HEK293 (cell line): ENCODE data around the gene PCDHGC5.

Experiments used
- CTCF ChIA-PET: fragments of 350-600 bp; formaldehyde crosslinking; extraction: SDS; loops from one replicate; lab custom pipeline; 2021; ENCODE audit warnings: antibody characterized with exemption; lab: Yijun Ruan, JAX
- POLR2A ChIA-PET: fragments of 300-600 bp; formaldehyde crosslinking; extraction: SDS; loops from one replicate; lab custom pipeline; 2020; ENCODE audit warnings: antibody characterized with exemption, inconsistent platforms; lab: Yijun Ruan, JAX
- H3K27ac ChIP-seq: fragments of 200-500 bp; sonication (Bioruptor generic); 2 replicates; pipeline ENCODE4 v1.5.1; 2014; ENCODE audit warnings: low read depth, low read length, control low read depth, inconsistent platforms; ENCODE audit errors: extremely low read depth
- H3K36me3 ChIP-seq, 2 experiments: fragments of 200-500 bp in 1 of 2; sonication (Bioruptor generic) in 1 of 2; 1 replicate in 1 of 2; 2 replicates in 1 of 2; pipeline ENCODE4 v1.5.1; 2014 to 2017; ENCODE audit warnings: inconsistent platforms in 2 of 2, low read length in 2 of 2; ENCODE audit not compliant: control insufficient read depth in 2 of 2, insufficient read depth in 1 of 2
- H3K4me1 ChIP-seq: fragments of 200-500 bp; sonication (Bioruptor generic); 2 replicates; pipeline ENCODE4 v1.5.1; 2014; ENCODE audit warnings: mild to moderate bottlenecking, low read length, inconsistent platforms; ENCODE audit not compliant: control insufficient read depth, insufficient read depth
- H3K4me3 ChIP-seq: 2 replicates; pipeline ENCODE4 v1.5.1; 2011; ENCODE audit warnings: low read depth, mild to moderate bottlenecking, control low read depth, low read length, moderate library complexity
- H3K9me3 ChIP-seq: fragments of 200-500 bp; sonication (Bioruptor generic); 2 replicates; pipeline ENCODE4 v1.5.1; 2014; ENCODE audit warnings: low read depth, low read length, inconsistent platforms; ENCODE audit not compliant: control insufficient read depth, insufficient read depth
- BCL11B ChIP-seq: fragments of 450-650 bp; formaldehyde crosslinking; IDR thresholded peaks from 2 replicates; pipeline ENCODE4 v1.5.1; 2016; ENCODE audit warnings: low read depth, missing biosample characterization, missing genetic modification characterization
- KLF9 ChIP-seq: fragments of 450-650 bp; formaldehyde crosslinking; IDR thresholded peaks from 2 replicates; pipeline ENCODE4 v1.5.1; 2016; ENCODE audit warnings: missing biosample characterization, missing genetic modification characterization, low read depth
- MEIS1 ChIP-seq: sonication (generic); formaldehyde crosslinking; IDR thresholded peaks from 2 replicates; pipeline ENCODE4 v1.8.1; 2022; ENCODE audit warnings: missing genetic modification reagents, mild to moderate bottlenecking, borderline replicate concordance
- SP3 ChIP-seq: fragments of 450-650 bp; formaldehyde crosslinking; IDR thresholded peaks from 2 replicates; pipeline ENCODE4 v1.5.1; 2016; ENCODE audit warnings: missing biosample characterization, missing genetic modification characterization
- ZNF114 ChIP-seq: fragments of 450-650 bp; formaldehyde crosslinking; IDR thresholded peaks from 2 replicates; pipeline ENCODE4 v1.5.0; 2017; ENCODE audit warnings: missing biosample characterization, missing genetic modification characterization
- ZNF214 ChIP-seq: fragments of 450-650 bp; formaldehyde crosslinking; IDR thresholded peaks from 2 replicates; pipeline ENCODE4 v1.5.1; 2017; ENCODE audit warnings: missing biosample characterization, mild to moderate bottlenecking, missing genetic modification characterization, borderline replicate concordance
- ZNF23 ChIP-seq: fragments of 450-650 bp; formaldehyde crosslinking; IDR thresholded peaks from 2 replicates; pipeline ENCODE4 v1.5.1; 2016; ENCODE audit warnings: missing biosample characterization, missing genetic modification characterization, borderline replicate concordance
- ZNF416 ChIP-seq: fragments of 450-650 bp; formaldehyde crosslinking; IDR thresholded peaks from 2 replicates; pipeline ENCODE4 v1.5.1; 2016; ENCODE audit warnings: missing biosample characterization, missing genetic modification characterization
- ZNF514 ChIP-seq: fragments of 450-650 bp; formaldehyde crosslinking; IDR thresholded peaks from 2 replicates; pipeline ENCODE4 v1.5.1; 2016; ENCODE audit warnings: missing biosample characterization, missing genetic modification characterization
- ZNF530 ChIP-seq: fragments of 450-650 bp; formaldehyde crosslinking; IDR thresholded peaks from 2 replicates; pipeline ENCODE4 v1.5.1; 2016; ENCODE audit warnings: low read depth, missing biosample characterization, missing genetic modification characterization
- ZNF555 ChIP-seq: fragments of 450-650 bp; formaldehyde crosslinking; conservative IDR thresholded peaks from 2 replicates; pipeline ENCODE4 v1.5.1; 2017; ENCODE audit warnings: missing biosample characterization, mild to moderate bottlenecking, missing genetic modification characterization, inconsistent platforms
- ZNF585B ChIP-seq: fragments of 450-650 bp; formaldehyde crosslinking; IDR thresholded peaks from 2 replicates; pipeline ENCODE4 v1.5.1; 2016; ENCODE audit warnings: missing biosample characterization, missing genetic modification characterization
- ZNF768 ChIP-seq: fragments of 450-650 bp; formaldehyde crosslinking; IDR thresholded peaks from 2 replicates; pipeline ENCODE4 v1.5.1; 2018; ENCODE audit warnings: missing biosample characterization, mild to moderate bottlenecking, missing genetic modification characterization
- ZSCAN23 ChIP-seq: fragments of 450-650 bp; formaldehyde crosslinking; IDR thresholded peaks from 2 replicates; pipeline ENCODE4 v1.5.1; 2016; ENCODE audit warnings: missing biosample characterization, missing genetic modification characterization
- TF ChIP-seq, protein P1 (sequence below): fragments of 450-650 bp; formaldehyde crosslinking; IDR thresholded peaks from 2 replicates; pipeline ENCODE4 v1.5.1; 2016; ENCODE audit warnings: missing biosample characterization, missing genetic modification characterization
- TF ChIP-seq, protein P2 (sequence below): fragments of 450-650 bp; IDR thresholded peaks from 2 replicates; pipeline ENCODE4 v1.5.1; 2018; ENCODE audit warnings: missing biosample characterization, missing genetic modification characterization
- TF ChIP-seq, protein P3 (sequence below): fragments of 450-650 bp; formaldehyde crosslinking; IDR thresholded peaks from 2 replicates; pipeline ENCODE4 v1.5.1; 2016; ENCODE audit warnings: missing biosample characterization, missing genetic modification characterization, low read depth

PCDHGC5 gene

DNA sequence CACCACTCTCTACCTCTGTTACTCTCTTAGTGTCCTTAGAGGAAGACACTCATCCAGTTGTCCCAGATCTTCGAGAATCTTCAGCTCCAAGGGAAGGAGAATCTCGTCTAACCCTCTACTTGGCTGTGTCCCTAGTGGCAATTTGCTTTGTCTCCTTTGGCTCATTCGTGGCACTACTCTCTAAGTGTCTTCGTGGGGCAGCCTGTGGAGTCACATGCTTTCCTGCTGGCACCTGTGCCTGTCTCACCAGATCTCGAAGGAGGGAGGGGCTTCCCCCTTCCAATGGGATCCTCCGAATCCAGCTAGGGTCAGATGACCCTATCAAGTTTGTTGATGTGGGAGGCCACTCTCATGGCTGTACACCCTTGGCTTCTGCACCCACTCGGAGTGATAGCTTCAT, 1.8 kb upstream of the PCDHGC5 start:
- Histone ChIP-seq H3K9me3 (no peaks in the 10 kb centered on the region), H3K4me3 (no peak overlapping the region), H3K27ac (no peak overlapping the region), H3K4me1 (peaks cover 9% of the 10 kb centered on the region), H3K36me3 (no peaks in the 10 kb centered on the region)
- ChIA-PET CTCF (interaction anchor here (1.1 to 1.3 kb wide), 5 partner anchors 12 to 77 kb away, joined by 3 to 6 read pairs (median 3); partner anchors contain the start of gene PCDHGA12), POLR2A (interaction anchor here (1.0 kb wide), 1 partner anchor 90 kb away, joined by 3 read pairs; the partner anchor contains the start of gene PCDHGB5)
- TF ChIP-seq ZNF768 (no peak), ZSCAN23 (no peak), BCL11B (no peak), KLF9 (tag by site-specific recombination) (no peak), MEIS1 (CRISPR knock-in tag) (no peak), ZNF214 (no peak), ZNF23 (tag by site-specific recombination) (no peak), SP3 (tag by site-specific recombination) (no peak), ZNF530 (tag by site-specific recombination) (no peak), ZNF416 (tag by site-specific recombination) (no peak), ZNF585B (tag by site-specific recombination) (no peak), ZNF114 (tag by site-specific recombination) (no peak), ZNF514 (tag by site-specific recombination) (no peak), ZNF555 (tag by site-specific recombination) (no peak)
- TF ChIP-seq, protein P1, sequence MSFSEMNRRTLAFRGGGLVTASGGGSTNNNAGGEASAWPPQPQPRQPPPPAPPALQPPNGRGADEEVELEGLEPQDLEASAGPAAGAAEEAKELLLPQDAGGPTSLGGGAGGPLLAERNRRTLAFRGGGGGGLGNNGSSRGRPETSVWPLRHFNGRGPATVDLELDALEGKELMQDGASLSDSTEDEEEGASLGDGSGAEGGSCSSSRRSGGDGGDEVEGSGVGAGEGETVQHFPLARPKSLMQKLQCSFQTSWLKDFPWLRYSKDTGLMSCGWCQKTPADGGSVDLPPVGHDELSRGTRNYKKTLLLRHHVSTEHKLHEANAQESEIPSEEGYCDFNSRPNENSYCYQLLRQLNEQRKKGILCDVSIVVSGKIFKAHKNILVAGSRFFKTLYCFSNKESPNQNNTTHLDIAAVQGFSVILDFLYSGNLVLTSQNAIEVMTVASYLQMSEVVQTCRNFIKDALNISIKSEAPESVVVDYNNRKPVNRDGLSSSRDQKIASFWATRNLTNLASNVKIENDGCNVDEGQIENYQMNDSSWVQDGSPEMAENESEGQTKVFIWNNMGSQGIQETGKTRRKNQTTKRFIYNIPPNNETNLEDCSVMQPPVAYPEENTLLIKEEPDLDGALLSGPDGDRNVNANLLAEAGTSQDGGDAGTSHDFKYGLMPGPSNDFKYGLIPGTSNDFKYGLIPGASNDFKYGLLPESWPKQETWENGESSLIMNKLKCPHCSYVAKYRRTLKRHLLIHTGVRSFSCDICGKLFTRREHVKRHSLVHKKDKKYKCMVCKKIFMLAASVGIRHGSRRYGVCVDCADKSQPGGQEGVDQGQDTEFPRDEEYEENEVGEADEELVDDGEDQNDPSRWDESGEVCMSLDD (tag by site-specific recombination): no peak

DNA sequence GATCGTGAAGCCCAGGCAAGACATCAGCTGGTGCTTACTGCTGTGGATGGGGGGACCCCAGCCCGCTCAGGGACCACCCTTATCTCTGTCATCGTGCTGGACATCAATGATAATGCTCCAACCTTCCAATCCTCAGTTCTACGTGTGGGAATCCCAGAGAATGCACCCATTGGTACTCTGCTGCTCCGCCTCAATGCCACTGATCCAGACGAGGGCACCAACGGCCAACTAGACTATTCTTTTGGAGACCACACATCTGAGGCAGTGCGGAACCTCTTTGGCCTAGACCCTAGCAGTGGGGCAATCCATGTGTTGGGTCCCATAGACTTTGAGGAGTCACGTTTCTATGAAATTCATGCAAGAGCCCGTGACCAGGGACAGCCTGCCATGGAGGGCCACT, 960 bp downstream of the PCDHGC5 start:
- Histone ChIP-seq H3K27ac (no peak overlapping the region), H3K4me3 (no peak overlapping the region), H3K9me3 (no peaks in the 10 kb centered on the region), H3K4me1 (no peaks in the 10 kb centered on the region), H3K36me3 (no peaks in the 10 kb centered on the region)
- ChIA-PET CTCF (interaction anchor here (0.9 to 1.4 kb wide), 2 partner anchors 24 to 69 kb away, joined by 3 to 6 read pairs; partner anchors contain the start of gene PCDHGA11), POLR2A (interaction anchor here (0.8 to 1.7 kb wide), 2 partner anchors 9 to 13 kb away, joined by 3 read pairs; no protein-coding TSS in a partner anchor)
- TF ChIP-seq, protein P2, sequence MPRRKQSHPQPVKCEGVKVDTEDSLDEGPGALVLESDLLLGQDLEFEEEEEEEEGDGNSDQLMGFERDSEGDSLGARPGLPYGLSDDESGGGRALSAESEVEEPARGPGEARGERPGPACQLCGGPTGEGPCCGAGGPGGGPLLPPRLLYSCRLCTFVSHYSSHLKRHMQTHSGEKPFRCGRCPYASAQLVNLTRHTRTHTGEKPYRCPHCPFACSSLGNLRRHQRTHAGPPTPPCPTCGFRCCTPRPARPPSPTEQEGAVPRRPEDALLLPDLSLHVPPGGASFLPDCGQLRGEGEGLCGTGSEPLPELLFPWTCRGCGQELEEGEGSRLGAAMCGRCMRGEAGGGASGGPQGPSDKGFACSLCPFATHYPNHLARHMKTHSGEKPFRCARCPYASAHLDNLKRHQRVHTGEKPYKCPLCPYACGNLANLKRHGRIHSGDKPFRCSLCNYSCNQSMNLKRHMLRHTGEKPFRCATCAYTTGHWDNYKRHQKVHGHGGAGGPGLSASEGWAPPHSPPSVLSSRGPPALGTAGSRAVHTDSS (tag by site-specific recombination): no peak
- TF ChIP-seq, protein P3, sequence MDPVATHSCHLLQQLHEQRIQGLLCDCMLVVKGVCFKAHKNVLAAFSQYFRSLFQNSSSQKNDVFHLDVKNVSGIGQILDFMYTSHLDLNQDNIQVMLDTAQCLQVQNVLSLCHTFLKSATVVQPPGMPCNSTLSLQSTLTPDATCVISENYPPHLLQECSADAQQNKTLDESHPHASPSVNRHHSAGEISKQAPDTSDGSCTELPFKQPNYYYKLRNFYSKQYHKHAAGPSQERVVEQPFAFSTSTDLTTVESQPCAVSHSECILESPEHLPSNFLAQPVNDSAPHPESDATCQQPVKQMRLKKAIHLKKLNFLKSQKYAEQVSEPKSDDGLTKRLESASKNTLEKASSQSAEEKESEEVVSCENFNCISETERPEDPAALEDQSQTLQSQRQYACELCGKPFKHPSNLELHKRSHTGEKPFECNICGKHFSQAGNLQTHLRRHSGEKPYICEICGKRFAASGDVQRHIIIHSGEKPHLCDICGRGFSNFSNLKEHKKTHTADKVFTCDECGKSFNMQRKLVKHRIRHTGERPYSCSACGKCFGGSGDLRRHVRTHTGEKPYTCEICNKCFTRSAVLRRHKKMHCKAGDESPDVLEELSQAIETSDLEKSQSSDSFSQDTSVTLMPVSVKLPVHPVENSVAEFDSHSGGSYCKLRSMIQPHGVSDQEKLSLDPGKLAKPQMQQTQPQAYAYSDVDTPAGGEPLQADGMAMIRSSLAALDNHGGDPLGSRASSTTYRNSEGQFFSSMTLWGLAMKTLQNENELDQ (tag by site-specific recombination): no peak
